Measurements from ENCODE around the gene COL1A2. TPM values are rescaled to one million over a fixed set of nuclear protein-coding genes. Genes with fewer than 3 reads are reported as not detected.

Gene COL1A2
- total RNA-seq, 1 experiment from 2014 or later: 81.2 TPM

DNA sequence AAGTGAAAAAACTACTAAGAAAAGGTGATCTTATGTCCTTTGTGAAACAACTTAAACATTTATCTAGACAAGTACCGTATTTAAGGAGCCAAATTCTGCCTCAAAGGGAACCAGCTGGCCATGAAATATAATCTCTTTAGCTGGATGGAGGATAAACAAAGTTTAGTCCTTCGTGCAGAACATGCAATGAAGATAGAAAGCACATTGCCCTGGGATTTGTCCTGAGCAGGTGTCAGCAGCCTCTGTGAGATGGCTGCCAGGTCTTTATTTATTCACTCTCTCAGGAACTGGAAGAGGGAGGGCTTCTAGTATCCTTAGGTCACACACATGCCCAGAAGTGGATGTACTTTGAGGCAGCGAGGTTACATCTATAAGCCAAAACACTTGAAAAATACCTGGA lies 57.5 kb downstream of the COL1A2 start (continued):
- no peak for TF ChIP-seq ZNF425 (CRISPR knock-in tag; conservative IDR thresholded peaks at IDR 0.05)
- TF ChIP-seq TEAD1 (CRISPR knock-in tag; IDR thresholded peaks at IDR 0.05): no peak
- no peak for TF ChIP-seq USF1 (CRISPR knock-in tag; IDR thresholded peaks at IDR 0.05)
- TF ChIP-seq MXD4 (CRISPR knock-in tag; IDR thresholded peaks at IDR 0.05; ENCODE audit: borderline replicate concordance): no peak

DNA sequence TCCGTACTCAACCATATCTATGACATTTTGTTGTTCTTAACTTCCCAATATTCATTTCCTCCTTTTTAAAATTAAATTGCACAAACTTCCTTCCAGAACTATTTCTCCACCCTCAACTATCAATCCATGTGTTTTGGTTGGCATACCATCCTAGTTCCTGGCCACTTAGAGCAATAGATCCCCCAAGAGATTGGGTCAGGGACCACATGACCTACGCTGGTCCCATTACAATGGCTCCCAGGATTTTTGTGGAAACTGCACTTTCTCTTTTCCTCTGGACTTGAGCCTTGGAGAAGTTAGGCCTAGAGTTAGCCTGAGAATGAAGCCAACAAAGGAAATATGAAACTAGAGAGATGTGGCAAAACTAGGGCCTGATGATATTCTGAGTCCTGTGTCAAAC lies 59.2 kb downstream of the COL1A2 start:
- no peak overlapping the region for H3K4me3 Mint-ChIP-seq
- no peaks in the 10 kb centered on the region for H3K27me3 Mint-ChIP-seq (ENCODE audit: low read depth)
- H3K27ac Mint-ChIP-seq: no peak overlapping the region
- DNase-seq (ENCODE audit: low spot score): no peak
- ChIA-PET CTCF (no interaction called here), POLR2A (no interaction called here)
- H3K36me3 Mint-ChIP-seq: 0 out of 2 replicates have a peak, but pooled peaks cover 2% of the 10 kb centered on the region
- no peaks in the 10 kb centered on the region for H3K9me3 Mint-ChIP-seq
- H3K4me1 Mint-ChIP-seq: peaks cover 3% of the 10 kb centered on the region; the same call in 1 of the 2 replicates
- TF ChIP-seq ZNF425 (CRISPR knock-in tag; conservative IDR thresholded peaks at IDR 0.05) (no peak), NR3C1 (CRISPR knock-in tag; conservative IDR thresholded peaks at IDR 0.05; ENCODE audit: low read depth) (no peak), CREB1 (CRISPR knock-in tag; IDR thresholded peaks at IDR 0.05) (no peak), FOXK1 (CRISPR knock-in tag; IDR thresholded peaks at IDR 0.05) (no peak), NR2C2 (CRISPR knock-in tag; IDR thresholded peaks at IDR 0.05) (no peak), ATF2 (CRISPR knock-in tag; IDR thresholded peaks at IDR 0.05; ENCODE audit: borderline replicate concordance, low read depth) (no peak), GABPB1 (CRISPR knock-in tag; IDR thresholded peaks at IDR 0.05) (no peak), IRF1 (CRISPR knock-in tag; IDR thresholded peaks at IDR 0.05) (no peak), PRRX2 (CRISPR knock-in tag; IDR thresholded peaks at IDR 0.05) (no peak), MYBL2 (CRISPR knock-in tag; IDR thresholded peaks at IDR 0.05) (no peak), ZBTB43 (CRISPR knock-in tag; IDR thresholded peaks at IDR 0.05) (no peak), ZNF423 (CRISPR knock-in tag; IDR thresholded peaks at IDR 0.05) (no peak), ZNF416 (CRISPR knock-in tag; IDR thresholded peaks at IDR 0.05) (no peak), NR1H2 (CRISPR knock-in tag; IDR thresholded peaks at IDR 0.05) (no peak), ESRRA (CRISPR knock-in tag; IDR thresholded peaks at IDR 0.05; ENCODE audit: borderline replicate concordance) (no peak)
- ATAC-seq: no peak

Data from WTC11 (cell line).